BJ (cell line): ENCODE data around the gene MBD5. TPM values are rescaled to one million over a fixed set of nuclear protein-coding genes. Genes with fewer than 3 reads are reported as not detected.
"Not testable (repeated sequence)": the region's sequence is repeated elsewhere in the genome, so short reads cannot be mapped to it uniquely, and the experiment has no call there.

Experiments
- CTCF ChIA-PET: fragments of 350-600 bp; formaldehyde crosslinking; extraction: SDS; loops from one replicate; lab custom pipeline; 2021; ENCODE audit warnings: antibody characterized with exemption, inconsistent platforms; lab: Yijun Ruan, JAX
- POLR2A ChIA-PET: fragments of 300-600 bp; sonication (Branson Sonifier 250); formaldehyde crosslinking; extraction: SDS; loops from one replicate; lab custom pipeline; 2021; ENCODE audit warnings: antibody characterized with exemption; lab: Charles Lee
- DNase-seq: peaks from one replicate; pipeline ENCODE4 v3.0.0-alpha.2; 2011; ENCODE audit warnings: low read depth
- H3K27me3 ChIP-seq: 2 replicates; pipeline ENCODE4 v1.6.0; 2011; ENCODE audit warnings: low read length; ENCODE audit not compliant: control insufficient read depth, insufficient read depth
- H3K36me3 ChIP-seq: 2 replicates; pipeline ENCODE4 v1.5.1; 2011; ENCODE audit warnings: low read length; ENCODE audit not compliant: control insufficient read depth, insufficient read depth
- H3K4me3 ChIP-seq: 2 replicates; pipeline ENCODE4 v1.5.1; 2011; ENCODE audit warnings: low read depth, mild to moderate bottlenecking, control low read depth, low read length
- polyA plus RNA-seq: library from polyadenylated mRNA; depleted of rRNA; stranded (reverse); fragments of >200 nt; gene quantifications from 2 replicates; pipeline ENCODE4 v1.2.3, GENCODE V29; 2011
- TF ChIP-seq, protein P1 (sequence below): IDR thresholded peaks from 2 replicates; pipeline ENCODE4 v1.5.1; 2011; ENCODE audit warnings: low read depth, mild to moderate bottlenecking, control low read depth, inconsistent platforms, low read length, moderate library complexity; ENCODE audit not compliant: insufficient read depth

Gene MBD5
- polyA plus RNA-seq, 1 experiment, result 20.4 TPM

DNA sequence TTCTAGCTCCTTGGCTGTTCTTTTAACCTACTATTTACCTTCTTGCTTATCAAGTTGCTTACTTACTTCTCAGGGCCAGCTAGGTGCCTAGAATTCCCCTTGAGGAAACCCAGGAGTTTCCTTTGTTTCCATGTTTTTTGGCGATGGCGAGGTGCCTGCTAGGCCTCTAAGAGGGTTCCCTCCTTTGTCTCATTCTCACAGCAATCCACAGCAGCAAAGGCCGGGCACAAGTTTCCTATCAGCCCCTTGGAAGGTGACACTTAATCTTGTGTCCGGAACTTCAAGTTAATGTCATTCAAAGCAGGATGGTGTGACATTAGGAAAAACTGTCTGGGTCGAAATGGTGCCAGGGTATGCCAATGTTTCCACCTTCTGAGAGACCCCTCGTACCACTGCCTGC is 521.7 kb downstream of the MBD5 start:
- ChIA-PET CTCF (no interaction called here), POLR2A (no interaction called here)
- no peak overlapping the region for H3K4me3 ChIP-seq
- H3K27me3 ChIP-seq, result peaks cover 2% of the 10 kb centered on the region
- H3K36me3 ChIP-seq, result no peaks in the 10 kb centered on the region
- TF ChIP-seq, protein P1, sequence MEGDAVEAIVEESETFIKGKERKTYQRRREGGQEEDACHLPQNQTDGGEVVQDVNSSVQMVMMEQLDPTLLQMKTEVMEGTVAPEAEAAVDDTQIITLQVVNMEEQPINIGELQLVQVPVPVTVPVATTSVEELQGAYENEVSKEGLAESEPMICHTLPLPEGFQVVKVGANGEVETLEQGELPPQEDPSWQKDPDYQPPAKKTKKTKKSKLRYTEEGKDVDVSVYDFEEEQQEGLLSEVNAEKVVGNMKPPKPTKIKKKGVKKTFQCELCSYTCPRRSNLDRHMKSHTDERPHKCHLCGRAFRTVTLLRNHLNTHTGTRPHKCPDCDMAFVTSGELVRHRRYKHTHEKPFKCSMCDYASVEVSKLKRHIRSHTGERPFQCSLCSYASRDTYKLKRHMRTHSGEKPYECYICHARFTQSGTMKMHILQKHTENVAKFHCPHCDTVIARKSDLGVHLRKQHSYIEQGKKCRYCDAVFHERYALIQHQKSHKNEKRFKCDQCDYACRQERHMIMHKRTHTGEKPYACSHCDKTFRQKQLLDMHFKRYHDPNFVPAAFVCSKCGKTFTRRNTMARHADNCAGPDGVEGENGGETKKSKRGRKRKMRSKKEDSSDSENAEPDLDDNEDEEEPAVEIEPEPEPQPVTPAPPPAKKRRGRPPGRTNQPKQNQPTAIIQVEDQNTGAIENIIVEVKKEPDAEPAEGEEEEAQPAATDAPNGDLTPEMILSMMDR, result no peak
- no peak for DNase-seq

DNA sequence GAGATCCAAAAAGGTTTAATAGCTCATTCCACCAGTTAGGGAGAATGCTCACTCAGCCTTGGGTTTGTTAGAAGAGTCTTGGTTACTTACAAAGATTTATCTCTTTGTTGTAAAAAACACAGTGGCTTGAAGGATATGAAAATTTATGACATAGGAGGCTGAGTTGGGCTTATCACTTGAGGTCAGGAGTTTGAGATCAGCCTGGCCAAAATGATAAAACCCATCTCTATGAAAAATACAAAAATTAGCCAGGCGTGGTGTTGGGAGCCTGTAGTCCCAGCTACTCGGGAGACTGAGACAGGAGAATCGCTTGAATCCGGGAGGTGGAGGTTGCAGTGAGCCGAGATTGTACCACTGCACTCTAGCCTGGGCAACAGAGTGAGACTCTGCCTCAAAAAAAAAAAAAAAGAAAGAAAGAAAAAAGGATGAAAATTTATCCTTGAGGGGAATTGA is 522.2 kb downstream of the MBD5 start:
- DNase-seq, H3K4me3 ChIP-seq, CTCF ChIA-PET, POLR2A ChIA-PET, H3K27me3 ChIP-seq, H3K36me3 ChIP-seq: not testable (repeated sequence)

DNA sequence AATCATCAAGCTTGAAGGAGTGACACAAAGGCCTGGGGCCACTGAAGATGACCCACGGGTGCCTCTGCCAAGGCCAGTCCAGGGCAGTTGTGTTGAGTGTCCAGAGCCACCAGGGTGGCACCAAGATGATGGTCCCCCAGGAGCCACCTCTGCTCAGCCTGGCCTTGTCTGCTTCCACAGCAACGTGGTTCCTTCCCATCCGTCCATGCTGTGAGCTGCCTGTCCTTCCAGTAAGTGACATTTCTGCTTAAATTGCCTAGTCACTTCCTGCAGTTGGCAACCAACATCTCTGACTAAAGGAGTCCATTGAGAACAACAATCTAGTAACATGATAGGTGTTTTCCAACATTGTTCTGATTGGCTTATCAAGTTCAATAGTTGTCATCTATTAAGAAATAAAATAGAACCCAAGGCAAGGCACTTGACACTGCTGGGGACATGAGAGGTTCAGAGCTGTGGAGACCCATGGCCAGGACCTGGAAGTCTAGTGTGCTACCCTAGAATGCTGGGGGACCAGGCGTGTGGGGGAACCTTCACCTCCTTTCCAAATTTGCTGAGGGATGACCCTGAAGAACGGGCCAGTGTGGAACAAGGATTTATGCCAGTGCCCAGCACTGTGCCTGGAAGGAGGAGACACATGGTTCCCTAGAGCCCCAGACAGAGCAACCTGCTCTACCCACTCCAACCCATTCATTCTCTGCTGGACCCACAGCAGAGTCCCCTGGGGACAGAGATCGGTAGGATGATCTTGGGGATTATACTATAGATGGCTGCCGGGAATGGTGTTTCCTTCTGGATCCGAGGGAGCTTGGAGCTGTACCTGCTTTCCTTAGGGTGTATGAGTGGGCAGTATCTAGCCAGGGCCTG is 524.7 kb downstream of the MBD5 start:
- TF ChIP-seq, protein P1, result no peak
- ChIA-PET POLR2A (no interaction called here), CTCF (no interaction called here)

DNA sequence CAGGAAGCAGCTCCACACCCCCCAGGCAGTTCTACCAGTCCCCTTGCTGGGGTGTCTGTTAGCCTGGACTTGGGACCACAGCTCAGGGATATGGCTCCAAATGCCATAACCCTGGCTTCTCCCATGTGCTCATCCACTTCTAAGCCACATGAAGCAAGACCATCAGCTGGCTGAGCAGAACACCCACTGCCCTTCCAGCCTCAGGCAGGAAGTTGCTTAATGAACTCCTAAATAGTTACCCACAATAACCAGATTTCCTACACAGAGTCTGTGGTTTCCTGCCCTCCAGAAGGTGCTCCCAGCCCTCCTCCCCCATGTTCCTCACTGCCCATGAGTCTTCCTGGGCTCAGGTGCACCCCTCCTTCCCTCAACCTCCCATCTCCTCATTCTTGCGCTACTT is 525.4 kb downstream of the MBD5 start:
- TF ChIP-seq, protein P1, result no peak
- no peaks in the 10 kb centered on the region; the same call in 1 of the 2 replicates for H3K27me3 ChIP-seq
- no peaks in the 10 kb centered on the region for H3K36me3 ChIP-seq
- no peak for DNase-seq
- POLR2A ChIA-PET, result no interaction called here
- CTCF ChIA-PET, result interaction anchor here (1.1 kb wide), 1 partner anchor 8 kb away, joined by 4 read pairs; no protein-coding TSS in a partner anchor
- no peak overlapping the region for H3K4me3 ChIP-seq

More for the DNA sequence above, 524.7 kb downstream of the MBD5 start:
- no peak overlapping the region for H3K4me3 ChIP-seq
- H3K27me3 ChIP-seq, result peaks cover 2% of the 10 kb centered on the region
- H3K36me3 ChIP-seq, result no peaks in the 10 kb centered on the region
- no peak for DNase-seq

- CTCF ChIA-PET, result no interaction called here
- POLR2A ChIA-PET, result no interaction called here
- Histone ChIP-seq H3K27me3 (no peaks in the 10 kb centered on the region; the same call in 1 of the 2 replicates), H3K4me3 (no peak overlapping the region), H3K36me3 (no peaks in the 10 kb centered on the region)
- TF ChIP-seq, protein P1, result no peak
- no peak for DNase-seq
These were observed 528.0 kb downstream of the MBD5 start for GRCh38 chr2:148548716-148549400.
